ENCODE data around the gene CBFA2T3.

GRCh38 chr16:88844419-88845036, 132.5 kb downstream of the CBFA2T3 start:
- TF ChIP-seq POLR2AphosphoS5 (IDR thresholded peaks at IDR 0.05; ENCODE audit: low read depth, low read length) (no peak), TAF1 (IDR thresholded peaks at IDR 0.05; ENCODE audit: borderline replicate concordance, insufficient read depth, low read length) (no peak), REST (IDR thresholded peaks at IDR 0.05; ENCODE audit: insufficient read depth in 1 of 2, low read depth in 2 of 2, low read length in 2 of 2) (no peak)
